Stomach (tissue), 4 donors: ENCODE data around the gene RFTN1.
A peak's percentile ranks its signal among the peaks of the same experiment; 100 is the strongest.

Experiments
- CTCF ChIP-seq, 7 experiments: fragments of 450-650 bp in 4 of 7; fragments of 200-600 bp in 3 of 7; sonication (generic) in 3 of 7; IDR thresholded peaks; one replicate each; pipeline ENCODE4 v1.5.1; 2016 to 2019; ENCODE audit warnings: antibody characterized with exemption in 7 of 7, control low read depth in 2 of 7, mild to moderate bottlenecking in 1 of 7
- POLR2AphosphoS5 ChIP-seq, 3 donors: sonication (generic); formaldehyde crosslinking; IDR thresholded peaks; one replicate each; pipeline ENCODE4 v1.6.1; 2016; ENCODE audit warnings: antibody characterized with exemption in 3 of 3

DNA sequence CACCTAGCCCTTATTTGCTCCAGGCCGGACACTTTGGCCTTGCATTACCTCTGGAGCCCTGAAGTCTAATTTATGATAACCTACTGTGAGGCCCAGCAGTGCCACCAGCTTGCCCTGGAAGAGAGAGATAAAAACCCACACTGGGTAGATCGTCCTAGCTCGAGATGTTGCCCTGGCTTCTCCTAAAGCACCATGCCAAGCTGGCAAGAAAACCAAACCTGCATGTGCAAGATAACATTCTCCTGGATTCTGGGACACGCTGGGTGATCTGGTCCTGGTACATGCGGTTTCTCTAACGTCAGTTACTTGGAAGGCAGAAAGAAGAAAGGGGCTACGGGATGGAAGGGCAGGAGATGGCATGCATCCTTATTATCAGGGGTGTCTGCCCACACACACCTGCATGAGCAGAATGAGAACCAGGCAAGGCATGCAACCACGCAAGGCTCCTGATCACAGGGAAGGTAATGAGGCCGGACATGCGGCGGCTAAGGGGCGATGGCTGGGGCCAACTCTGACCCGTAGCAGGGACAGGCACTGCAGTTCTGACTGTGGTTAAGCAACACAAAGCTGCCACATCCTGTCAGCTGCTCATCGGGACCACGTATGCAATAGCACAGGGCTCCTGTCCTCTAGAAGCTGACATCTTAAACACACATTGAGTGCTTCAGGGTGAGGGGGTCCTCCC is 175.5 kb downstream of the RFTN1 start:
- peak in 1 of 3 donors; percentile 3 for TF ChIP-seq POLR2AphosphoS5 (IDR thresholded peaks at IDR 0.05)
- no peak for TF ChIP-seq CTCF (IDR thresholded peaks at IDR 0.05)
